ENCODE measurements around the gene RPUSD1. TPM values are rescaled to one million over a fixed set of nuclear protein-coding genes. Genes with fewer than 3 reads are reported as not detected.

RPUSD1 gene
- total RNA-seq, 1 donor from 2014 or later: 23.0 TPM

GRCh38 chr16:781346-782010 lies 6.7 kb downstream of the RPUSD1 start:
- Mint-ChIP-seq H3K27me3 (ENCODE audit: low read depth) (peaks cover 12% of the 10 kb centered on the region), H3K4me3 (no peak overlapping the region), H3K9me3 (no peaks in the 10 kb centered on the region), H3K27ac (no peak overlapping the region), H3K4me1 (peaks cover 4% of the 10 kb centered on the region), H3K36me3 (no peaks in the 10 kb centered on the region)
- no peak for DNase-seq (ENCODE audit: low spot score in 2 of 2, unreplicated experiment in 2 of 2)
- TF ChIP-seq CTCF (IDR thresholded peaks at IDR 0.05; ENCODE audit: unreplicated experiment): no peak

DNA sequence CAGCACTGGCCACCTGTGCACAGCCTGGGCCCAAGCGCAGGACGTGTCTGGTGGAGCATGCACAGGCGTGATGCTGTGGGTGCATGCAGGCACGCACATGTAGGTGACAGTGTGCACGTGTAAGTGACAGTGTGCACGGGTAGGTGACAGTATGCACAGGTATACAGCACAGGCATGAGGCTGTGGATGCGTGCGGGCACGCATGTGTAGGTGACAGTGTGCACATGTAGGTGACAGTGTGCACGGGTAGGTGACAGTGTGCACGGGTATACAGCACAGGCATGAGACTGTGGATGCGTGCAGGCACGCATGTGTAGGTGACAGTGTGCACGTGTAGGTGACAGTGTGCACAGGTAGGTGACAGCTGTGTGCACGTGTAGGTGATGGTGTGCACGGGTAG lies 7.9 kb downstream of the RPUSD1 start:
- peaks cover 4% of the 10 kb centered on the region for H3K4me1 Mint-ChIP-seq
- H3K4me3 Mint-ChIP-seq: no peak overlapping the region
- H3K27me3 Mint-ChIP-seq (ENCODE audit: low read depth): peaks cover 12% of the 10 kb centered on the region
- H3K36me3 Mint-ChIP-seq: no peaks in the 10 kb centered on the region
- TF ChIP-seq CTCF (IDR thresholded peaks at IDR 0.05; ENCODE audit: unreplicated experiment): no peak
- no peak overlapping the region for H3K27ac Mint-ChIP-seq
- H3K9me3 Mint-ChIP-seq: no peaks in the 10 kb centered on the region
- no peak for DNase-seq (ENCODE audit: low spot score in 2 of 2, unreplicated experiment in 2 of 2)

- TF ChIP-seq CTCF (IDR thresholded peaks at IDR 0.05; ENCODE audit: unreplicated experiment): no peak
- Mint-ChIP-seq H3K4me3 (no peak overlapping the region), H3K4me1 (peaks cover 4% of the 10 kb centered on the region), H3K27ac (no peak overlapping the region), H3K9me3 (no peaks in the 10 kb centered on the region), H3K27me3 (ENCODE audit: low read depth) (peaks cover 12% of the 10 kb centered on the region), H3K36me3 (no peaks in the 10 kb centered on the region)
- DNase-seq (ENCODE audit: low spot score in 2 of 2, unreplicated experiment in 2 of 2): no peak
These were observed 8.6 kb downstream of the RPUSD1 start for GRCh38 chr16:779561-779960.

GRCh38 chr16:778909-779527 lies 9.2 kb downstream of the RPUSD1 start:
- no peak overlapping the region for H3K27ac Mint-ChIP-seq
- no peaks in the 10 kb centered on the region for H3K36me3 Mint-ChIP-seq
- peaks cover 12% of the 10 kb centered on the region for H3K27me3 Mint-ChIP-seq (ENCODE audit: low read depth)
- peaks cover 4% of the 10 kb centered on the region for H3K4me1 Mint-ChIP-seq
- DNase-seq (ENCODE audit: low spot score in 2 of 2, unreplicated experiment in 2 of 2): no peak
- H3K4me3 Mint-ChIP-seq: no peak overlapping the region
- no peaks in the 10 kb centered on the region for H3K9me3 Mint-ChIP-seq
- TF ChIP-seq CTCF (IDR thresholded peaks at IDR 0.05; ENCODE audit: unreplicated experiment): no peak

GRCh38 chr16:778447-778846 lies 9.7 kb downstream of the RPUSD1 start:
- H3K36me3 Mint-ChIP-seq: no peaks in the 10 kb centered on the region
- H3K9me3 Mint-ChIP-seq: no peaks in the 10 kb centered on the region
- H3K4me1 Mint-ChIP-seq: peaks cover 4% of the 10 kb centered on the region
- H3K27ac Mint-ChIP-seq: no peak overlapping the region
- no peak for TF ChIP-seq CTCF (IDR thresholded peaks at IDR 0.05; ENCODE audit: unreplicated experiment)
- no peak for DNase-seq (ENCODE audit: low spot score in 2 of 2, unreplicated experiment in 2 of 2)
- peaks cover 12% of the 10 kb centered on the region for H3K27me3 Mint-ChIP-seq (ENCODE audit: low read depth)
- H3K4me3 Mint-ChIP-seq: no peak overlapping the region

All from mesothelial cell of epicardium (in vitro differentiated cells).